Measurements from ENCODE around the gene CYP3A7. TPM values are rescaled to one million over a fixed set of nuclear protein-coding genes. Genes with fewer than 3 reads are reported as not detected.
"Not testable (repeated sequence)": the region's sequence is repeated elsewhere in the genome, so short reads cannot be mapped to it uniquely, and the experiment has no call there.

The CYP3A7 gene
- total RNA-seq, 1 donor from 2014 or later, result not detected

DNA sequence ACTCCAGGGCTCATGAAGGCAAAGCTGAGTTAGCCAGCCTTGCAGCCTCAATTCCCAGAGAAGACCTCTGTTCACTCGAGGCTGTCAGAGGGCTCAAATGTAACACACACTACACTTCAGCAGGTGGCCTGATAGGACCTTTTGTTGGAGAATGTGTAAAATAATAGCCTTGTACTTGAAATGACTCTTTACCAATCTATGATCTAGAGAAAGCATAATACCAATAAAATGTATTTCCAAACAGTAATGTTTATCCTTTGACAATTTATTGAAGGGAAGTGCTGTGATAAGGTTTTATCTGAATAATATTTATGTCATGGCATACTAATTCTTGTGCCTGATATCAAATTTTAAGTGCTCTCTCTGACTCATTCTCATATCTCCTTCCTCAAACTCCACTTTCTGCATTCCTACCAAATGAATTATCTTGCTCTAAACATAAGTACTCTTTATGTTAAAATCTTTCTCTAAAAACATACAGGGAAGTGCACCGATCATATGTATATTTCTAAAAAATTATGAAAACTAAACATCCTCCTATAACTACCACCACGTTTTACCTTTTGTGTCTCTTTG is 20.9 kb downstream of the CYP3A7 start:
- no peaks in the 10 kb centered on the region for H3K36me3 Mint-ChIP-seq (ENCODE audit: low read depth)
- H3K27ac Mint-ChIP-seq, result no peak overlapping the region
- no peak overlapping the region for H3K4me3 Mint-ChIP-seq (ENCODE audit: low read depth)
- intact Hi-C loops (cut with micrococcal nuclease), result no loop called here
- H3K27me3 Mint-ChIP-seq (ENCODE audit: low read depth), result no peaks in the 10 kb centered on the region
- H3K9me3 Mint-ChIP-seq, result peaks cover 3% of the 10 kb centered on the region
- DNase-seq (ENCODE audit: low spot score), result no peak
- H3K4me1 Mint-ChIP-seq (ENCODE audit: low read depth), result no peaks in the 10 kb centered on the region

DNA sequence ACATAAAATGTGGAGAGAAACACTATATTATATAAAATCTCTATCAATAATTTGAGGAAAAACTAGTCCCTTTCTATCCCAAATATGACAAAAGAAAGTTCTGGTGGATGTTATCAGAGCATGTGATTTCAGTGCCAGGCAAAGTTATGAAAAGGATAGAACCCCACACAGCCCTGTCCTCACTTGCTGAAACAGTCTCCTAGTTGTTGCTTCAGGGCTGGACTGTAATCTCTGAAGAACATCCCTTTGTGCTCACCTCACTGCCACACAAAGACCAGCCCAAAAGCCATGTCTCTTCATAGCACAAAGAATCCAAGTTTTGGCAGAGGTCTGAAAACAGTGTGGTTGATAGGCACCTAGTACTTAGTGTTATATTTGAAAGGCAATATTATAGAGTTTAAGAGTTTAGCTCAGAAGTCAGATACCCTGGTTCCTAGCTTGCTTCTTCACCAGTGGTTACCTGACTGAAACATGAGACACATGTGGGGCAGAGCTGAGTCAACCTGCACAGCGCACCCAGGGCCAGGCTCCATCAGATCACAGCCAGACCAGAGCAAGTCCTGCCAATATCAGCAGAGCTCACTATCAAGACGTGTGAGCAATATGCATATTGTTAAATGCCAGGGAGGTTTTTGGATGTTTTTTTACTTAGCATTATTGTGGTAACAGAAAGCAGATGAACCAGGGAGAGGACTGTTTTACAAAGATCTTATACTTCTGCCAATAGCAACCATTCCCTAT is 25.0 kb downstream of the CYP3A7 start:
- intact Hi-C loops (cut with micrococcal nuclease), result no loop called here

GRCh38 chr7:99709260-99709659 is 25.7 kb downstream of the CYP3A7 start:
- H3K27ac Mint-ChIP-seq, result no peak overlapping the region
- H3K4me1 Mint-ChIP-seq (ENCODE audit: low read depth), result no peaks in the 10 kb centered on the region
- H3K4me3 Mint-ChIP-seq (ENCODE audit: low read depth), result no peak overlapping the region
- no peak for DNase-seq (ENCODE audit: low spot score)
- no peaks in the 10 kb centered on the region for H3K36me3 Mint-ChIP-seq (ENCODE audit: low read depth)
- H3K9me3 Mint-ChIP-seq, result peaks cover 2% of the 10 kb centered on the region
- intact Hi-C loops (cut with micrococcal nuclease), result no loop called here
- no peaks in the 10 kb centered on the region for H3K27me3 Mint-ChIP-seq (ENCODE audit: low read depth)

More for the DNA sequence above, 25.0 kb downstream of the CYP3A7 start:
- H3K9me3 Mint-ChIP-seq, result peaks cover 3% of the 10 kb centered on the region
- DNase-seq (ENCODE audit: low spot score), result no peak
- no peaks in the 10 kb centered on the region for H3K36me3 Mint-ChIP-seq (ENCODE audit: low read depth)
- no peak overlapping the region for H3K27ac Mint-ChIP-seq
- no peaks in the 10 kb centered on the region for H3K4me1 Mint-ChIP-seq (ENCODE audit: low read depth)
- H3K27me3 Mint-ChIP-seq (ENCODE audit: low read depth), result no peaks in the 10 kb centered on the region
- no peak overlapping the region for H3K4me3 Mint-ChIP-seq (ENCODE audit: low read depth)

GRCh38 chr7:99707096-99707495 is 27.9 kb downstream of the CYP3A7 start:
- no peaks in the 10 kb centered on the region for H3K36me3 Mint-ChIP-seq (ENCODE audit: low read depth)
- H3K4me3 Mint-ChIP-seq (ENCODE audit: low read depth), result no peak overlapping the region
- no peak overlapping the region for H3K27ac Mint-ChIP-seq
- intact Hi-C loops (cut with micrococcal nuclease), result no loop called here
- no peak for DNase-seq (ENCODE audit: low spot score)
- H3K9me3 Mint-ChIP-seq, result no peaks in the 10 kb centered on the region
- H3K4me1 Mint-ChIP-seq (ENCODE audit: low read depth), result no peaks in the 10 kb centered on the region
- H3K27me3 Mint-ChIP-seq (ENCODE audit: low read depth), result no peaks in the 10 kb centered on the region

- no peak for DNase-seq (ENCODE audit: low spot score)
- Mint-ChIP-seq H3K4me1 (ENCODE audit: low read depth) (no peaks in the 10 kb centered on the region), H3K9me3 (no peaks in the 10 kb centered on the region), H3K4me3 (ENCODE audit: low read depth) (no peak overlapping the region), H3K27ac (no peak overlapping the region), H3K36me3 (ENCODE audit: low read depth) (no peaks in the 10 kb centered on the region), H3K27me3 (ENCODE audit: low read depth) (peaks cover 4% of the 10 kb centered on the region)
- intact Hi-C loops (cut with micrococcal nuclease), result no loop called here
Observed at GRCh38 chr7:99699946-99700345, 35.0 kb downstream of the CYP3A7 start.

DNA sequence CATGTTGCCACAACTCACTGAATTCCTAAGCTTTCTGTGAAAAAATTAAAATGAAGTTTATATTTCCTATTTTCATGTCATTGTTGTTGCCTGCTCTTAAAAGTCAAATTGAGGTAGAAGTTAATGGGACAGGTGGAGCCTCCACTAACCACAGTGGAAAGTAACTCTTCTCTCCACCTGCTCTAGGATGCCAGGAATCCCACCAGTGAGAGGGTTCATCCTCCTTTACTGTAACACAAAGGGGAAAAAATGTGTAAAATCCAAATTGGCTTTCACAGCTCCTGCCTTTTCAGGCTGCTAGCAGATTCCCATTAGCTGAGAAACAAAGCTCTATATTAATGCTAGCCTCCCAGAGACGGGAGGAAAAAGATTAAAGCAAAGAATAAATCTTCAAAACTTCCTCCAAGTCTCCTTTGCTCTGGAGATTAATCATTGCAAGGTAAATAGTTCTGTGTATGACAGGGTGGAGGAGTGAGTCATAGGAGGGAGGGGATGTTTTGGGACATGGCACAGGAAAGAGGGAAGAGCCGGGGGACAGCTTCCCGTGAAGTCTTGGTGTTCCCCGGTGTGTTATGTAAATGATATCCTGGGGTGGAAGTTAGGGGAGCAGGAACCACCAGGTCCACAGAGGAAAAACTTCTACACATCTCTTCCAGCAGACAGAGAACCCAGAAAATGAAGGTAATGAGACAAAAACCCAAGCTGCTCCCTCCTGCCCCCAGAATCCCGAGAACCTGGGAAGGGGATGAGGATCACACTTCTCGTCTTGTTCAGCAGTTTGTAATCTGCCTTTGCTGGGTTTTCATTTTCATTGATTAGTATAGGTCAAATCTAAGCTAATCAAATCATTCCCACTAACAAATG is 35.9 kb downstream of the CYP3A7 start:
- not testable (repeated sequence) for H3K36me3 Mint-ChIP-seq (ENCODE audit: low read depth); H3K4me1 Mint-ChIP-seq (ENCODE audit: low read depth)

DNA sequence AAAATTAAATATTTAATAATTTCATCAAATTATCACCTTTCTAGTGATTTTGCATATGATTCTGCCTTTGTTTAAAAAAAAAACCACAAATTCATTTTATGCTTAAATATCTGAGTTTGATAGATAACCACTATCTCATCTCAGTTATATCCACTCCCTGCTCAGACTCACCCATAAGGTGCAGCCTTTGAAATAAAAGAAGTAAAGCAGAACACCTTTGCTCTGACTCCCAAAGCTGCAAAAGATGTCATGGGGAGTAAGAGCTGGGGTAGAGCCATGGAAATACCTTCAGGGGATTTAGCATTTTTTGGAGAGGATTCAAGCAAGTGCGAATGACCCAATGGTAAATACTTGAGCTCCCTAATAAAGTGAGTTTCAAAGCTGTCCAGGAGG is 40.1 kb downstream of the CYP3A7 start:
- intact Hi-C loops (cut with micrococcal nuclease), result no loop called here

More for the DNA sequence above, 35.9 kb downstream of the CYP3A7 start:
- H3K27me3 Mint-ChIP-seq (ENCODE audit: low read depth); DNase-seq (ENCODE audit: low spot score); H3K27ac Mint-ChIP-seq; intact Hi-C loops (cut with micrococcal nuclease); H3K4me3 Mint-ChIP-seq (ENCODE audit: low read depth); H3K9me3 Mint-ChIP-seq: not testable (repeated sequence)

GRCh38 chr7:99694201-99694911 is 40.6 kb downstream of the CYP3A7 start:
- Mint-ChIP-seq H3K27ac (no peak overlapping the region), H3K9me3 (peaks cover 9% of the 10 kb centered on the region), H3K36me3 (ENCODE audit: low read depth) (no peaks in the 10 kb centered on the region)

More for the DNA sequence above, 40.1 kb downstream of the CYP3A7 start:
- no peak for DNase-seq (ENCODE audit: low spot score)
- Mint-ChIP-seq H3K27ac (no peak overlapping the region), H3K27me3 (ENCODE audit: low read depth) (no peaks in the 10 kb centered on the region), H3K9me3 (peaks cover 9% of the 10 kb centered on the region), H3K36me3 (ENCODE audit: low read depth) (no peaks in the 10 kb centered on the region), H3K4me1 (ENCODE audit: low read depth) (no peaks in the 10 kb centered on the region), H3K4me3 (ENCODE audit: low read depth) (no peak overlapping the region)

GRCh38 chr7:99693427-99694200 is 41.4 kb downstream of the CYP3A7 start:
- no peak overlapping the region for H3K27ac Mint-ChIP-seq
- H3K27me3 Mint-ChIP-seq (ENCODE audit: low read depth), result no peaks in the 10 kb centered on the region
- H3K9me3 Mint-ChIP-seq, result peaks cover 9% of the 10 kb centered on the region
- no peak for DNase-seq (ENCODE audit: low spot score)
- intact Hi-C loops (cut with micrococcal nuclease), result no loop called here
- H3K4me3 Mint-ChIP-seq (ENCODE audit: low read depth), result no peak overlapping the region
- H3K36me3 Mint-ChIP-seq (ENCODE audit: low read depth), result no peaks in the 10 kb centered on the region
- H3K4me1 Mint-ChIP-seq (ENCODE audit: low read depth), result no peaks in the 10 kb centered on the region

More at GRCh38 chr7:99694201-99694911, 40.6 kb downstream of the CYP3A7 start:
- intact Hi-C loops (cut with micrococcal nuclease), result no loop called here
- no peaks in the 10 kb centered on the region for H3K27me3 Mint-ChIP-seq (ENCODE audit: low read depth)
- no peaks in the 10 kb centered on the region for H3K4me1 Mint-ChIP-seq (ENCODE audit: low read depth)
- H3K4me3 Mint-ChIP-seq (ENCODE audit: low read depth), result no peak overlapping the region
- DNase-seq (ENCODE audit: low spot score), result no peak

GRCh38 chr7:99693100-99693426 is 41.9 kb downstream of the CYP3A7 start:
- Mint-ChIP-seq H3K4me3 (ENCODE audit: low read depth) (no peak overlapping the region), H3K27me3 (ENCODE audit: low read depth) (no peaks in the 10 kb centered on the region), H3K9me3 (peaks cover 9% of the 10 kb centered on the region), H3K27ac (no peak overlapping the region), H3K36me3 (ENCODE audit: low read depth) (no peaks in the 10 kb centered on the region), H3K4me1 (ENCODE audit: low read depth) (no peaks in the 10 kb centered on the region)
- intact Hi-C loops (cut with micrococcal nuclease), result no loop called here
- no peak for DNase-seq (ENCODE audit: low spot score)

- intact Hi-C loops (cut with micrococcal nuclease); H3K9me3 Mint-ChIP-seq; H3K4me1 Mint-ChIP-seq (ENCODE audit: low read depth); H3K27me3 Mint-ChIP-seq (ENCODE audit: low read depth); H3K27ac Mint-ChIP-seq; DNase-seq (ENCODE audit: low spot score); H3K36me3 Mint-ChIP-seq (ENCODE audit: low read depth); H3K4me3 Mint-ChIP-seq (ENCODE audit: low read depth): not testable (repeated sequence)
Observed at GRCh38 chr7:99692563-99692962, 42.4 kb downstream of the CYP3A7 start.

- H3K36me3 Mint-ChIP-seq (ENCODE audit: low read depth); H3K4me3 Mint-ChIP-seq (ENCODE audit: low read depth); intact Hi-C loops (cut with micrococcal nuclease); H3K27me3 Mint-ChIP-seq (ENCODE audit: low read depth); H3K4me1 Mint-ChIP-seq (ENCODE audit: low read depth); DNase-seq (ENCODE audit: low spot score); H3K27ac Mint-ChIP-seq: not testable (repeated sequence)
- peaks cover 13% of the 10 kb centered on the region for H3K9me3 Mint-ChIP-seq
Observed at GRCh38 chr7:99691658-99692057, 43.3 kb downstream of the CYP3A7 start.
